ENCODE data around the gene MGLL.

Gene MGLL

DNA sequence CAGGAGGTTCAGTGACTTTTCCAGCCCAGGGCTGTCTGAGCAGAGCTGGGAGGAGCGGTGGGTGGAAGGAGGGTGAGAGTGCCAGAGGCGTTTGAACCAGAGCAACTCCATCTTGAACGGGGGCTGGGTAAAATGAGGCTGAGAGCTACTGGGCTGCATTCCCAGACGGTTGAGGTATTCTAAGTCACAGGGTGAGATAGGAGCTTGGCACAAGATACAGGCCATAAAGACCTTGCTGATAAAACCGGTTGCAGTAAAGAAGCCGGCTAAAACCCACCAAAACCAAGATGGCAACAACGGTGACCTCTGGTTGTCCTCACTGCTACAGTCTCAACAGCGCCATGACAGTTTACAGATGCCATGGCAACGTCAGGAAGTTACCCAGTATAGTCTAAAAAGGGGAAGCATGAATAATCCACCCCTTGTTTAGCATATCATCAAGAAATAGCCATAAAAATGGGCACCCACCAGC lies 89.4 kb downstream of the MGLL start:
- Histone ChIP-seq H3K9ac (ENCODE audit: low read length) (no peak overlapping the region), H3K79me2 (ENCODE audit: insufficient read depth, low read length) (no peaks in the 10 kb centered on the region), H3K4me2 (ENCODE audit: low read depth, low read length, poor library complexity, severe bottlenecking) (no peak overlapping the region), H3K4me3 (ENCODE audit: insufficient read depth, low read length, poor library complexity, severe bottlenecking) (no peak overlapping the region), H3K27me3 (ENCODE audit: low read length) (no peaks in the 10 kb centered on the region), H3K36me3 (ENCODE audit: low read length) (no peaks in the 10 kb centered on the region), H3K27ac (ENCODE audit: low read depth, low read length) (no peak overlapping the region), H3F3A (ENCODE audit: insufficient read depth) (0 out of 2 replicates have a peak, but pooled peaks cover 10% of the 10 kb centered on the region), H3K9me2 (replicated peaks; ENCODE audit: insufficient read depth, low read length) (no peaks in the 10 kb centered on the region), H3K9me3 (ENCODE audit: insufficient read depth, low read length) (no peaks in the 10 kb centered on the region), H2AFZ (ENCODE audit: low read depth, low read length, severe bottlenecking) (no peak overlapping the region), H4K20me1 (ENCODE audit: low read depth, low read length) (no peaks in the 10 kb centered on the region)
- TF ChIP-seq, protein P1, sequence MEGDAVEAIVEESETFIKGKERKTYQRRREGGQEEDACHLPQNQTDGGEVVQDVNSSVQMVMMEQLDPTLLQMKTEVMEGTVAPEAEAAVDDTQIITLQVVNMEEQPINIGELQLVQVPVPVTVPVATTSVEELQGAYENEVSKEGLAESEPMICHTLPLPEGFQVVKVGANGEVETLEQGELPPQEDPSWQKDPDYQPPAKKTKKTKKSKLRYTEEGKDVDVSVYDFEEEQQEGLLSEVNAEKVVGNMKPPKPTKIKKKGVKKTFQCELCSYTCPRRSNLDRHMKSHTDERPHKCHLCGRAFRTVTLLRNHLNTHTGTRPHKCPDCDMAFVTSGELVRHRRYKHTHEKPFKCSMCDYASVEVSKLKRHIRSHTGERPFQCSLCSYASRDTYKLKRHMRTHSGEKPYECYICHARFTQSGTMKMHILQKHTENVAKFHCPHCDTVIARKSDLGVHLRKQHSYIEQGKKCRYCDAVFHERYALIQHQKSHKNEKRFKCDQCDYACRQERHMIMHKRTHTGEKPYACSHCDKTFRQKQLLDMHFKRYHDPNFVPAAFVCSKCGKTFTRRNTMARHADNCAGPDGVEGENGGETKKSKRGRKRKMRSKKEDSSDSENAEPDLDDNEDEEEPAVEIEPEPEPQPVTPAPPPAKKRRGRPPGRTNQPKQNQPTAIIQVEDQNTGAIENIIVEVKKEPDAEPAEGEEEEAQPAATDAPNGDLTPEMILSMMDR (IDR thresholded peaks at IDR 0.05; ENCODE audit: insufficient read depth, low read length, poor library complexity, severe bottlenecking), result no peak
- no peak for TF ChIP-seq EZH2phosphoT487 (conservative IDR thresholded peaks at IDR 0.05; ENCODE audit: low read length)

DNA sequence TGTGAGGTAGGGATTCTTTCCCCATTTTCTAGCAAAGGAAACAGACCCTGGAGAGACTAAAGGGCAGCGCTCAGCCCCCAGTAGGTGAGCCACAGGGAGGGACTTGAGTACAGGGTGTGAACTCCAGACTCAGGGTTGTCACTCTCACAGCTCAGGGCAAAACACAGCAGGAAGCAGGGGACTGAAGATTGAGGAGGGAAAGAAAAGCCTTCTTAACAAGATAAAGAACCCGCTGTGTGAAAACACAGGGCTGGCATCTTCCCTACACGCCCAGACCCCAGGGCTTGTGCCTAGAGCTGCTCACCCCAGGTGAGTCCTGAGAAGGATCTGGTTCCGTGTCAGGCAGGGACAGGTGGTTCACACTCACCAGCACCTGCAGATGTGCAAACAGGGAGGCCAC lies 90.0 kb downstream of the MGLL start:
- H3K9me2 ChIP-seq (replicated peaks; ENCODE audit: insufficient read depth, low read length), result no peaks in the 10 kb centered on the region
- H3K9me3 ChIP-seq (ENCODE audit: insufficient read depth, low read length), result no peaks in the 10 kb centered on the region
- no peak overlapping the region for H3K4me2 ChIP-seq (ENCODE audit: low read depth, low read length, poor library complexity, severe bottlenecking)
- H3K36me3 ChIP-seq (ENCODE audit: low read length), result no peaks in the 10 kb centered on the region
- no peak overlapping the region for H3K4me3 ChIP-seq (ENCODE audit: insufficient read depth, low read length, poor library complexity, severe bottlenecking)
- no peak overlapping the region for H2AFZ ChIP-seq (ENCODE audit: low read depth, low read length, severe bottlenecking)
- no peak for TF ChIP-seq EZH2phosphoT487 (conservative IDR thresholded peaks at IDR 0.05; ENCODE audit: low read length)
- TF ChIP-seq, protein P1 (IDR thresholded peaks at IDR 0.05; ENCODE audit: insufficient read depth, low read length, poor library complexity, severe bottlenecking), result no peak
- no peak overlapping the region for H3K9ac ChIP-seq (ENCODE audit: low read length)
- no peaks in the 10 kb centered on the region for H3K79me2 ChIP-seq (ENCODE audit: insufficient read depth, low read length)
- H3F3A ChIP-seq (ENCODE audit: insufficient read depth), result 0 out of 2 replicates have a peak, but pooled peaks cover 10% of the 10 kb centered on the region
- no peak overlapping the region for H3K27ac ChIP-seq (ENCODE audit: low read depth, low read length)
- H3K27me3 ChIP-seq (ENCODE audit: low read length), result no peaks in the 10 kb centered on the region
- H4K20me1 ChIP-seq (ENCODE audit: low read depth, low read length), result no peaks in the 10 kb centered on the region

DNA sequence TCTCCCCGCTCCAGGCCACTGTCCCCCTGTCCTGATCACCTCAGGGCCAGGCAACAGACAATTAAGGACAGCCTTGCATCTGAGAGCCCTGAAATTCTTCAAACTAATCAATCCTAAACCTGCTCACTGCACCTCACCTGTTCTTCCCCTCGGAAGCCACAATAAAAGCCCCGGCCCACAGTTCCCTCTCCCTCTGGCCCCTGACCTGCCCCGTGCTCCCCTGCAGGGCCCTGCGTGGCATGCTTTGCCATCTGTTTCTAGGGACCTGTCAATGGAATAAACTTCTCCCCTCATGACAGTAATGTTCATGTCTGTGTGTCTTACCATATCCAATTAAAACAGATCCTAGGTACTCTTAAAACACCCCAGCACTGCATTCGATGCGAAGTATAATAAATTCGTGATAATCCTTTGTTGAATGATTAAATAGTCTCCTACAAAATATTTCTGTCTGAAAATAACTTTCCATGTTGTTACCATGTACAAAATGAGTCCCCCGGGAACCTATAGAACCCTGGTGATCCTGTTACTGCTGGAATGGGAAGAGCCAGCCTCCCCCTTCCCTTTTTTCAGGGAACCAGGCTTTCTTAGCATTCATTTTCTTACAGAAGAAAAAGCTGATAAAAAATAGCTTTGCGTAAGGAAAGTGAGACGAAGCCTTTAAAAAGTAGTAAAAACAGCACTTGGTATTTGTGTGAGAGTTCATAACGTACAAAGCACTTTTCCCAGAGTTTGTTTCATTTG lies 90.6 kb downstream of the MGLL start:
- TF ChIP-seq, protein P1 (IDR thresholded peaks at IDR 0.05; ENCODE audit: insufficient read depth, low read length, poor library complexity, severe bottlenecking), result no peak
- TF ChIP-seq EZH2phosphoT487 (conservative IDR thresholded peaks at IDR 0.05; ENCODE audit: low read length), result no peak
- Histone ChIP-seq H3K9ac (ENCODE audit: low read length) (no peak overlapping the region), H3K9me2 (replicated peaks; ENCODE audit: insufficient read depth, low read length) (no peaks in the 10 kb centered on the region), H4K20me1 (ENCODE audit: low read depth, low read length) (no peaks in the 10 kb centered on the region), H3F3A (ENCODE audit: insufficient read depth) (0 out of 2 replicates have a peak, but pooled peaks cover 10% of the 10 kb centered on the region), H3K36me3 (ENCODE audit: low read length) (no peaks in the 10 kb centered on the region), H3K4me3 (ENCODE audit: insufficient read depth, low read length, poor library complexity, severe bottlenecking) (no peak overlapping the region), H3K4me2 (ENCODE audit: low read depth, low read length, poor library complexity, severe bottlenecking) (no peak overlapping the region), H2AFZ (ENCODE audit: low read depth, low read length, severe bottlenecking) (no peak overlapping the region), H3K27ac (ENCODE audit: low read depth, low read length) (no peak overlapping the region), H3K79me2 (ENCODE audit: insufficient read depth, low read length) (no peaks in the 10 kb centered on the region), H3K27me3 (ENCODE audit: low read length) (no peaks in the 10 kb centered on the region), H3K9me3 (ENCODE audit: insufficient read depth, low read length) (no peaks in the 10 kb centered on the region)
